GM12878 (cell line): Measurements from ENCODE around the gene CALM3. TPM values are rescaled to one million over a fixed set of nuclear protein-coding genes. Genes with fewer than 3 reads are reported as not detected.

Source experiments
- ATF7 ChIP-seq: fragments of 450-650 bp; IDR thresholded peaks from 2 replicates; pipeline ENCODE4 v1.6.1; 2016; ENCODE audit warnings: low read depth, mild to moderate bottlenecking
- ETV6 ChIP-seq, 2 experiments: fragments of 450-650 bp in 1 of 2; IDR thresholded peaks in 1 of 2; conservative IDR thresholded peaks in 1 of 2; 2 replicates each; pipeline ENCODE4 v1.6.1; 2014; ENCODE audit warnings: antibody characterized with exemption in 1 of 2, borderline replicate concordance in 1 of 2, low read depth in 1 of 2, mild to moderate bottlenecking in 1 of 2, moderate library complexity in 1 of 2
- GABPA ChIP-seq: IDR thresholded peaks from 2 replicates; pipeline ENCODE4 v1.6.1; 2014; ENCODE audit warnings: antibody characterized with exemption, low read depth, mild to moderate bottlenecking, inconsistent platforms
- HDAC2 ChIP-seq: fragments of 200-600 bp; sonication (generic); IDR thresholded peaks from 2 replicates; pipeline ENCODE4 v1.6.1; 2017
- IKZF1 ChIP-seq: fragments of 450-650 bp; conservative IDR thresholded peaks from 2 replicates; pipeline ENCODE4 v1.6.1; 2017; ENCODE audit warnings: antibody characterized with exemption, mild to moderate bottlenecking
- NFIC ChIP-seq: IDR thresholded peaks from 2 replicates; pipeline ENCODE4 v1.6.1; 2012; ENCODE audit warnings: low read depth, mild to moderate bottlenecking, inconsistent platforms, low read length, moderate library complexity
- NFXL1 ChIP-seq: fragments of 450-650 bp; IDR thresholded peaks from 2 replicates; pipeline ENCODE4 v1.6.1; 2017; ENCODE audit warnings: antibody characterized with exemption, mild to moderate bottlenecking, borderline replicate concordance
- NR2F1 ChIP-seq: fragments of 450-650 bp; conservative IDR thresholded peaks from 2 replicates; pipeline ENCODE4 v1.6.1; 2017; ENCODE audit warnings: mild to moderate bottlenecking
- POU2F2 ChIP-seq: IDR thresholded peaks from 3 replicates; pipeline ENCODE4 v1.6.1; 2011; ENCODE audit warnings: low read depth, mild to moderate bottlenecking, low read length, borderline replicate concordance
- SKIL ChIP-seq: fragments of 450-650 bp; IDR thresholded peaks from 2 replicates; pipeline ENCODE4 v1.6.1; 2017; ENCODE audit warnings: mild to moderate bottlenecking, low read depth, inconsistent platforms; ENCODE audit not compliant: poor library complexity, severe bottlenecking
- SREBF1 ChIP-seq: IDR thresholded peaks from 2 replicates; pipeline ENCODE4 v1.6.1; 2012; ENCODE audit warnings: mild to moderate bottlenecking, low read length
- SRF ChIP-seq, 2 experiments: IDR thresholded peaks; 2 replicates each; pipeline ENCODE4 v1.6.1; 2011; ENCODE audit warnings: low read depth in 2 of 2, low read length in 2 of 2, mild to moderate bottlenecking in 1 of 2, moderate library complexity in 1 of 2
- ZBTB40 ChIP-seq: fragments of 450-650 bp; IDR thresholded peaks from 2 replicates; pipeline ENCODE4 v1.6.1; 2016; ENCODE audit warnings: mild to moderate bottlenecking, moderate library complexity, borderline replicate concordance
- polyA plus RNA-seq, 11 experiments: library from polyadenylated mRNA; depleted of rRNA in 4 of 11; unstranded in 6 of 11; stranded (reverse) in 5 of 11; fragments of >200 nt; fragmentation: Nextera tagmentation in 4 of 11; fragmentation: Illumina TruSeq in 1 of 11; extraction: Ambion mirVana in 4 of 11; extraction: Trizol in 1 of 11; gene quantifications; 1 replicate in 1 of 11; 2 replicates in 10 of 11; pipeline versions ENCODE4 v1.2.1 to v1.2.3, GENCODE V29; 2011 to 2016; ENCODE audit warnings: inconsistent platforms in 2 of 11, missing spikeins in 2 of 11, low read depth in 1 of 11
- total RNA-seq, 4 experiments: library from RNA; depleted of rRNA in 3 of 4; stranded (reverse); fragments of >200 nt in 3 of 4; fragmentation: Illumina TruSeq in 1 of 4; extraction: Trizol in 1 of 4; gene quantifications; 2 replicates each; pipeline versions ENCODE4 v1.2.1 to v1.2.3, GENCODE V29; 2013 to 2021
- TF ChIP-seq, protein P1 (sequence below): fragments of 450-650 bp; IDR thresholded peaks from 2 replicates; pipeline ENCODE4 v1.6.1; 2017; ENCODE audit warnings: low read depth, mild to moderate bottlenecking, moderate library complexity
- TF ChIP-seq, protein P2 (sequence below): fragments of 450-650 bp; IDR thresholded peaks from 2 replicates; pipeline ENCODE4 v1.6.1; 2016; ENCODE audit warnings: mild to moderate bottlenecking

Gene CALM3
- total and polyA plus RNA-seq, 10 of the 15 experiments (the other 5 are each of a cell fraction or from before 2014, with no cell fraction given) = 164 to 849 (median 347) TPM

DNA sequence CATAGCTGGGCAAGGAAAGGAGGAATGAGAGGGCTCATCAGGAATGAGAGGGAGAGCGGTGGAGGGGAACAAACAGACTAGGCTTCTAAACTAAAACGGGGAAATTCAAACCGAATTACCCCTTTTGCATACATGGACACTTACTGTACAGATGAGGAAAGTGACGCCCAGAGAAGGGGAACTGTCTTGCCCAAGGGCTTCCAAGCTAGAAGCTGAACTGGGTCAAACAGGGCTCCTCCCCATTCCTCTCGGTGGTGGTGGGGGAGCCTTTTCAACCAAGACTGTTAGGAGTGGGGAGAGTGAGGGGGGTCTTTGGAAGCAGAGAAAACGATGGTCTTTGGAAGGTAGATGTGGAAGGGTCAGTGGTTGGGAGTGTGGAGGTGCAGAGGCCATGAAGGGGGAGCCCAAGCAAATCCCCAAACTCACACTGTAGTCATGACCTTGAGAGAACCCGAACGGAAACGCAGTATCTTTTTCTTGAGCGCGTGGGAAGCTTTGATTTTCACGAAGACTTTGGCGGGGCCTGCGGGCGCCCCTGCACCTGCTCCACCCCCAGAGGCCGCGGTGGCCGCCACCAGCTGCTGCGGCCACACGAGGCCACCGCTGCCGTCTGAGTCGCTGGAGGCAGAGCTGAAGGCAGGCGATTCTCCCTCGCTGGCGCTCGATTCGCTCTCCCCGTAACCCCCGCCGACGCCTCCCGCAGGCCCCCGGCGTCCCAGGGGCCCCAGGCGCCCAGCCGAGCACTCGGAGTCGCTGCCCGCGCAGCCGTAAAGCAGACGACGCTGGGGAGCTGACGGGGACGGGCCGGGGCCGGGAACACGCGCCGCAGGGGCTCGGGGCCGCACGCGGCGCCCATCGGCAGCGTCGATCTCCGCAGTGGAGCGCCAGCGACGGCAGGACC is 47.2 kb downstream of the CALM3 start (continued):
- TF ChIP-seq SKIL (no peak), ETV6 (conservative IDR thresholded peaks at IDR 0.05 in 1 of 2, IDR thresholded peaks at IDR 0.05 in 1 of 2; ENCODE audit: borderline replicate concordance in 1 of 2, low read depth in 1 of 2) (0 out of 4 replicates have a peak, but pooled peaks of 1 of the 2 experiments have one; percentile 8), IKZF1 (peak; percentile 61), NR2F1 (peak; percentile 57; the same call in 1 of the 2 replicates), GABPA (no peak), HDAC2 (no peak), NFIC (no peak), ZBTB40 (no peak), POU2F2 (0 out of 3 replicates have a peak, but pooled peaks have one; percentile 16), NFXL1 (no peak), ATF7 (no peak), SRF (IDR thresholded peaks at IDR 0.05; ENCODE audit: low read depth in 2 of 2, low read length in 2 of 2) (no peak), SREBF1 (no peak)
- TF ChIP-seq, protein P1, sequence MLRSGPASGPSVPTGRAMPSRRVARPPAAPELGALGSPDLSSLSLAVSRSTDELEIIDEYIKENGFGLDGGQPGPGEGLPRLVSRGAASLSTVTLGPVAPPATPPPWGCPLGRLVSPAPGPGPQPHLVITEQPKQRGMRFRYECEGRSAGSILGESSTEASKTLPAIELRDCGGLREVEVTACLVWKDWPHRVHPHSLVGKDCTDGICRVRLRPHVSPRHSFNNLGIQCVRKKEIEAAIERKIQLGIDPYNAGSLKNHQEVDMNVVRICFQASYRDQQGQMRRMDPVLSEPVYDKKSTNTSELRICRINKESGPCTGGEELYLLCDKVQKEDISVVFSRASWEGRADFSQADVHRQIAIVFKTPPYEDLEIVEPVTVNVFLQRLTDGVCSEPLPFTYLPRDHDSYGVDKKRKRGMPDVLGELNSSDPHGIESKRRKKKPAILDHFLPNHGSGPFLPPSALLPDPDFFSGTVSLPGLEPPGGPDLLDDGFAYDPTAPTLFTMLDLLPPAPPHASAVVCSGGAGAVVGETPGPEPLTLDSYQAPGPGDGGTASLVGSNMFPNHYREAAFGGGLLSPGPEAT = 0 out of 2 replicates have a peak, but pooled peaks have one; percentile 27
- TF ChIP-seq, protein P2, sequence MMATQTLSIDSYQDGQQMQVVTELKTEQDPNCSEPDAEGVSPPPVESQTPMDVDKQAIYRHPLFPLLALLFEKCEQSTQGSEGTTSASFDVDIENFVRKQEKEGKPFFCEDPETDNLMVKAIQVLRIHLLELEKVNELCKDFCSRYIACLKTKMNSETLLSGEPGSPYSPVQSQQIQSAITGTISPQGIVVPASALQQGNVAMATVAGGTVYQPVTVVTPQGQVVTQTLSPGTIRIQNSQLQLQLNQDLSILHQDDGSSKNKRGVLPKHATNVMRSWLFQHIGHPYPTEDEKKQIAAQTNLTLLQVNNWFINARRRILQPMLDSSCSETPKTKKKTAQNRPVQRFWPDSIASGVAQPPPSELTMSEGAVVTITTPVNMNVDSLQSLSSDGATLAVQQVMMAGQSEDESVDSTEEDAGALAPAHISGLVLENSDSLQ = no peak
